Measurements from ENCODE around the gene KCND2.
"Not testable (repeated sequence)": the region's sequence is repeated elsewhere in the genome, so short reads cannot be mapped to it uniquely, and the experiment has no call there.

The KCND2 gene

DNA sequence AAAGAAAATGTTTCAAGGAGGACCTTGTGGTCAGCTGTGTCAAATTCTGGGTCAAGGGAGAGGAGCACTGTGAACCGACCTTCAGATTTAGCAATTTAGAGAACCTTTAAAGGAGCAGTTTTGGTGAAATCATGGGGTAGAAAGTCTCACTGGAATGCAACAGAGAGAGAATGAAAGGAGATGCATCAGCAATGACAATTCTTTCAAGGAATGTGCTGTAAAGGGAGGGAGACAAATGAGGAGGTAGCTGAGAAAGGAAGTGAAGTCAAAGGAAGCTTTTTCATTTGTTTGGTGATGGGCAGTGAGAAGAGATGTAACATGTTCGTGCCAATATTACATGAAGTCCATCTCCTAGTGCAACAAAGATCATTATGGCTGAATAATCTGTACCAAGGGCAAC is 418.9 kb downstream of the KCND2 start:
- TF ChIP-seq CTCF (IDR thresholded peaks at IDR 0.05; ENCODE audit: insufficient read depth, missing control alignments): no peak
- no peak for FAIRE-seq
- no peak for DNase-seq (ENCODE audit: insufficient read length, low spot score)

DNA sequence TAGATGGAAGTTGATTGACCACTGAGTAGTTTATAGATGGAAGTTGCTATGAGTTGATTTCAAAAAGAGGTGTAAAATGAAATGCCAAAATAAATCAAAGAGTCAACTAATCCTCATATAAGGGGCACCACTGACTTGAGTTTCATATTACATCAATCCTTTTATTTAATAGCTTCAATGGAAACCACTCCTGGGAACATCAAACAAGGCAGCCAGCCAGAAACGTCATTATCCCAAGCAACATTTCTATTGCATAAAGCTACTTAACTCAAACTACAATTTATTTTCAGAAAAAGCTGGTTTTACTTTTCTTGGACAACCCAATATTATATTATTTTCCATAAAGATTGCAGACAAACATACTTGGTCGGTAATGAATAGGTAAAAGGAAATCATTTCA is 422.9 kb downstream of the KCND2 start:
- FAIRE-seq (no peak), DNase-seq (ENCODE audit: insufficient read length, low spot score) (no peak)
- no peak for TF ChIP-seq CTCF (IDR thresholded peaks at IDR 0.05; ENCODE audit: insufficient read depth, missing control alignments)

GRCh38 chr7:120700796-120701195 is 427.8 kb downstream of the KCND2 start:
- no peak for TF ChIP-seq CTCF (IDR thresholded peaks at IDR 0.05; ENCODE audit: insufficient read depth, missing control alignments)
- no peak for FAIRE-seq
- DNase-seq (ENCODE audit: insufficient read length, low spot score): no peak

GRCh38 chr7:120702408-120702807 is 429.4 kb downstream of the KCND2 start:
- DNase-seq (ENCODE audit: insufficient read length, low spot score); FAIRE-seq: not testable (repeated sequence)

- no peak for TF ChIP-seq CTCF (IDR thresholded peaks at IDR 0.05; ENCODE audit: insufficient read depth, missing control alignments)
- FAIRE-seq: no peak
- DNase-seq (ENCODE audit: insufficient read length, low spot score): no peak
These were observed 430.7 kb downstream of the KCND2 start for GRCh38 chr7:120703585-120704240.

- TF ChIP-seq CTCF (IDR thresholded peaks at IDR 0.05; ENCODE audit: insufficient read depth, missing control alignments): no peak
- DNase-seq (ENCODE audit: insufficient read length, low spot score) (no peak), FAIRE-seq (no peak)
These were observed 436.4 kb downstream of the KCND2 start for GRCh38 chr7:120709252-120709971.

DNA sequence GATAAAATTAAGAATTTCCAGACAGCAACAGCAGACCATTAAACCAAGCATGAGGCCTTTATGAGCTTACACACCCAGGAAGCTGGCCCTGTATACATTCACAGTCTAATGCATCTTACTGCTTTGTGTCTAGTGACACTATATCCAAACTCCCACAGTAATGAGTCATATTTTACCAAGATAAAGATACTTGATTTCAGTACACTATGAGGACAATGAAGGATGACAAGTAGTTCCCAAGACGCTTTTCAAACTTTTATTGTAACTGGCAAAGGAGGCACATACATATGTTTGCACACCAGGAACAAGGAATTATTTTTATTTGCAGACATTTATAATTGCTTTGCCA is 437.0 kb downstream of the KCND2 start:
- FAIRE-seq: no peak

More for the DNA sequence above, 437.0 kb downstream of the KCND2 start:
- no peak for DNase-seq (ENCODE audit: insufficient read length, low spot score)
- TF ChIP-seq CTCF (IDR thresholded peaks at IDR 0.05; ENCODE audit: insufficient read depth, missing control alignments): no peak
